HG03196 (cell line): ENCODE results near the gene FAM234A.
"Not testable (repeated sequence)": the region's sequence is repeated elsewhere in the genome, so short reads cannot be mapped to it uniquely, and the experiment has no call there.

Experiments used
- ATAC-seq: cut with Tn5 transposase; IDR thresholded peaks from one replicate; pipeline ENCODE4 v1.9.1; 2021; ENCODE audit not compliant: unreplicated experiment

FAM234A gene

GRCh38 chr16:264440-264951 is 29.9 kb downstream of the FAM234A start:
- ATAC-seq = no peak

GRCh38 chr16:265002-265529 is 30.4 kb downstream of the FAM234A start:
- no peak for ATAC-seq

- no peak for ATAC-seq
Observed at GRCh38 chr16:265711-266110, 31.1 kb downstream of the FAM234A start.

GRCh38 chr16:266258-267164 is 31.9 kb downstream of the FAM234A start:
- ATAC-seq = no peak

GRCh38 chr16:267562-267961 is 32.9 kb downstream of the FAM234A start:
- not testable (repeated sequence) for ATAC-seq

- ATAC-seq = no peak
Observed at GRCh38 chr16:268141-269053, 33.8 kb downstream of the FAM234A start.

GRCh38 chr16:269061-269796 is 34.6 kb downstream of the FAM234A start:
- ATAC-seq = no peak

- ATAC-seq = no peak
Observed at GRCh38 chr16:270381-271255, 36.0 kb downstream of the FAM234A start.

- no peak for ATAC-seq
Observed at GRCh38 chr16:272633-273546, 38.3 kb downstream of the FAM234A start.

- ATAC-seq = no peak
Observed at GRCh38 chr16:273547-274421, 39.2 kb downstream of the FAM234A start.

- ATAC-seq = no peak
Observed at GRCh38 chr16:275041-275641, 40.5 kb downstream of the FAM234A start.

- ATAC-seq = no peak
Observed at GRCh38 chr16:275786-276232, 41.2 kb downstream of the FAM234A start, which contains the start of gene RGS11. Gene RGS11, minus strand, starts transcription at chr16:275944. Its CDS starts 33 bp downstream, at chr16:275911.

- no peak for ATAC-seq
Observed at GRCh38 chr16:276426-277077, 41.9 kb downstream of the FAM234A start.

GRCh38 chr16:278863-279366 is 44.3 kb downstream of the FAM234A start:
- ATAC-seq = no peak

GRCh38 chr16:279531-279930 is 44.9 kb downstream of the FAM234A start:
- ATAC-seq = no peak

GRCh38 chr16:280005-280460 is 45.4 kb downstream of the FAM234A start:
- ATAC-seq = no peak
